Activated B cell treated with CpG ODN at 0.5 μM for 24 hours (primary cell): ENCODE data around the gene PRUNE1. TPM values are rescaled to one million over a fixed set of nuclear protein-coding genes. Genes with fewer than 3 reads are reported as not detected.

Source experiments
- ATAC-seq: fragments of 200-7000 bp; cut with Tn5 transposase; one replicate; pipeline ENCODE4 v1.10.0; 2021; ENCODE audit warnings: low read depth, mild to moderate bottlenecking, moderate library complexity
- CTCF ChIA-PET: fragments of 350-600 bp; sonication (Branson Sonifier 250); formaldehyde crosslinking; loops from one replicate; lab custom pipeline; 2021; ENCODE audit warnings: antibody characterized with exemption; lab: Charles Lee
- POLR2A ChIA-PET: fragments of 350-600 bp; sonication (Branson Sonifier 250); formaldehyde crosslinking; loops from one replicate; lab custom pipeline; 2021; ENCODE audit warnings: antibody characterized with exemption; lab: Charles Lee
- DNase-seq: peaks from one replicate; pipeline ENCODE4 v3.0.0; 2022
- H3K27ac Mint-ChIP-seq: one replicate; pipeline ENCODE4 v1.8.0; 2020; ENCODE audit warnings: mixed read lengths
- H3K27me3 Mint-ChIP-seq: one replicate; pipeline ENCODE4 v1.8.0; 2021; ENCODE audit warnings: mixed read lengths
- H3K36me3 Mint-ChIP-seq: one replicate; pipeline ENCODE4 v1.8.0; 2021; ENCODE audit warnings: low read depth, mixed read lengths
- H3K4me1 Mint-ChIP-seq: one replicate; pipeline ENCODE4 v1.8.0; 2021; ENCODE audit warnings: mixed read lengths
- H3K4me3 Mint-ChIP-seq: one replicate; pipeline ENCODE4 v1.8.0; 2020; ENCODE audit warnings: mild to moderate bottlenecking, mixed read lengths
- H3K9me3 Mint-ChIP-seq: one replicate; pipeline ENCODE4 v1.8.0; 2020; ENCODE audit warnings: mixed read lengths
- intact Hi-C: fragments of 100-400 bp; cut with micrococcal nuclease; formaldehyde crosslinking; loops from one replicate; pipeline ENCODE4 v1.15.1; 2024
- total RNA-seq: library from RNA; stranded (reverse); gene quantifications from 2 replicates; pipeline ENCODE4 v1.2.3, GENCODE V29; 2022
- TF ChIP-seq, protein P1 (sequence below): fragments of 200-600 bp; IDR thresholded peaks from one replicate; pipeline ENCODE4 v1.8.0; 2022; ENCODE audit warnings: antibody characterized with exemption, mild to moderate bottlenecking

PRUNE1 gene, protein sequence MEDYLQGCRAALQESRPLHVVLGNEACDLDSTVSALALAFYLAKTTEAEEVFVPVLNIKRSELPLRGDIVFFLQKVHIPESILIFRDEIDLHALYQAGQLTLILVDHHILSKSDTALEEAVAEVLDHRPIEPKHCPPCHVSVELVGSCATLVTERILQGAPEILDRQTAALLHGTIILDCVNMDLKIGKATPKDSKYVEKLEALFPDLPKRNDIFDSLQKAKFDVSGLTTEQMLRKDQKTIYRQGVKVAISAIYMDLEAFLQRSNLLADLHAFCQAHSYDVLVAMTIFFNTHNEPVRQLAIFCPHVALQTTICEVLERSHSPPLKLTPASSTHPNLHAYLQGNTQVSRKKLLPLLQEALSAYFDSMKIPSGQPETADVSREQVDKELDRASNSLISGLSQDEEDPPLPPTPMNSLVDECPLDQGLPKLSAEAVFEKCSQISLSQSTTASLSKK
- total RNA-seq: 12.9 and 14.2 TPM in 2 replicates

DNA sequence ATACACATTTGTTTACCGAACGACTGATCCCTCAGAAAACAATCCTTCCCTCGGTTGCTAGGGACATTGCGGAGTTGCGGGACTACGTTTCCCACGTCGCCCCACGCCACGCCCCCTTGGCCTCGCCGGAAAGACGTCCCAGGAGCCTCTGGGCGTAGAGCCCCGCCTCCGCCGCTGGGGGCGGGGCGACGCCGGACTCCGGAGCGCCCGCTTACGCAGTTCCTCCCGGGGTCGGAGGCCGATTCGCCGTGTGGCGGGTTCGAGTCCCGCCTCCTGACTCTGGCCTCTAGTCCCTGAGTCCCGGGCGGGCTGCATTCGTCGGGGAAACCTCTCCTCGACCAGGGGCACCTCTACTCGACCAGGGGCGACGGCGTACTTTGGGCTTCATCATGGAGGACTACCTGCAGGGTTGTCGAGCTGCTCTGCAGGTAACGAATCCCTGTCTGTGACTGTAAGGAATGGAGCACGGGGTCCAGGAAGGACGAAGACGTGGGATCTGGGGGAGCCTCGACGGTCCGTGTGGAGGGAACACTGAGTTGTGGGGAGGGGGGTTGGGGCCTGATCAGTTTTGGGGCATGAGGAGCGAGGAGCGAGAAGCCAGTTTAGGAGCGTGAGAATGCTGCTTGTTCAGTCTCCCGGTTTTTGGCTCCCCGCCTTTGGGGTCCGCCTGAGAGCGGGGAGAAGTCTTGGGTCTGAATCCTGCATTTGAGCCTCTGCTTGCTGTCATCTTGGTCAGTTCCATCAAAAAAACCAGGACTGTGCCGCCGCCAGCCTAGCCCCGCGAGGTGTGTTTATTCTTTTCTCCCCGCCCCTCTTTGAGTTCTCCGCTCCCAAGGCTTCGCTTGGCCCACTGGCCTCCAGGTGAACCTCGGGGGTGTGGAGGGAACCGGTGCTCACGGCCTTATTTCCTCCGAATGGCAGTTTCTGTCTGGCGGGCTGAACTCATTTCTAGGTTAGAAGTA, at the start of gene PRUNE1:
PRUNE1 (plus strand) TSS at position 206 of the 962 bp plus-strand sequence; CDS start at position 390, 184 bp downstream.
- POLR2A ChIA-PET: interaction anchor here (0.6 kb wide), 1 partner anchor 333 kb away, joined by 4 read pairs; no protein-coding TSS in a partner anchor
- intact Hi-C loops: loop anchor here (1.0 to 10.0 kb wide), 11 partner anchors 29 to 604 kb away; partner anchors contain the start of genes ARNT, CDC42SE1, PSMD4 and SETDB1
- peak within 1 kb of the TSS; percentile 98 for H3K4me3 Mint-ChIP-seq
- no peaks in the 10 kb centered on the region for H3K27me3 Mint-ChIP-seq
- TF ChIP-seq, protein P1, sequence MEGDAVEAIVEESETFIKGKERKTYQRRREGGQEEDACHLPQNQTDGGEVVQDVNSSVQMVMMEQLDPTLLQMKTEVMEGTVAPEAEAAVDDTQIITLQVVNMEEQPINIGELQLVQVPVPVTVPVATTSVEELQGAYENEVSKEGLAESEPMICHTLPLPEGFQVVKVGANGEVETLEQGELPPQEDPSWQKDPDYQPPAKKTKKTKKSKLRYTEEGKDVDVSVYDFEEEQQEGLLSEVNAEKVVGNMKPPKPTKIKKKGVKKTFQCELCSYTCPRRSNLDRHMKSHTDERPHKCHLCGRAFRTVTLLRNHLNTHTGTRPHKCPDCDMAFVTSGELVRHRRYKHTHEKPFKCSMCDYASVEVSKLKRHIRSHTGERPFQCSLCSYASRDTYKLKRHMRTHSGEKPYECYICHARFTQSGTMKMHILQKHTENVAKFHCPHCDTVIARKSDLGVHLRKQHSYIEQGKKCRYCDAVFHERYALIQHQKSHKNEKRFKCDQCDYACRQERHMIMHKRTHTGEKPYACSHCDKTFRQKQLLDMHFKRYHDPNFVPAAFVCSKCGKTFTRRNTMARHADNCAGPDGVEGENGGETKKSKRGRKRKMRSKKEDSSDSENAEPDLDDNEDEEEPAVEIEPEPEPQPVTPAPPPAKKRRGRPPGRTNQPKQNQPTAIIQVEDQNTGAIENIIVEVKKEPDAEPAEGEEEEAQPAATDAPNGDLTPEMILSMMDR: no peak
- CTCF ChIA-PET: no interaction called here
- H3K4me1 Mint-ChIP-seq: peaks cover 67% of the 10 kb centered on the region
- peak within 1 kb of the TSS; percentile 93 for H3K27ac Mint-ChIP-seq
- ATAC-seq: peak; percentile 94
- H3K9me3 Mint-ChIP-seq: no peaks in the 10 kb centered on the region
- DNase-seq: peak; percentile 91
- peaks cover 16% of the 10 kb centered on the region for H3K36me3 Mint-ChIP-seq

GRCh38 chr1:150960646-150961045, 47.6 kb upstream of the PRUNE1 start:
- Mint-ChIP-seq H3K4me1 (no peaks in the 10 kb centered on the region), H3K27me3 (no peaks in the 10 kb centered on the region), H3K9me3 (no peaks in the 10 kb centered on the region), H3K4me3 (no peak overlapping the region), H3K27ac (no peak overlapping the region), H3K36me3 (peaks cover 83% of the 10 kb centered on the region)
- TF ChIP-seq, protein P1: no peak
- intact Hi-C loops: no loop called here
- no peak for DNase-seq
- POLR2A ChIA-PET: interaction anchor here (0.7 kb wide), 1 partner anchor 11 kb away, joined by 3 read pairs; no protein-coding TSS in a partner anchor
- CTCF ChIA-PET: no interaction called here
- ATAC-seq: no peak

DNA sequence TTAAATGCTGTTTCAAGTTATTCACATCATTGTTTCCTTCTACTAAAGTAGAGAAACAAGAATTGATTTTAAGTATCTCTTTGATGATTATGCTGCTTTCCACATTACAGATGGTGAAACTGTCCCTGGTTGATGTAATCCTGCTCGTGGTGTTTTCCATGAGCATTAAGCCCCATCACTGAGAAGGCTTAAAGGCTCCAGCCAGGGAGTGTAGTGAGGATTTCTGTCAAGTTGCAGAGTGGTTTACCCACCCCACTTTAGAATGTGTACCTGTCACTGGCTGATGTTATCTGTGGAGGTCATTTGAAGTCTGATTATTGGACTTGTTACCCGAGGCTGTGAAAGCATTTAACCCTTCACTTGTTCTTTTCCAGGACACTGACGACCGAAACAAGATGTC, 46.5 kb upstream of the PRUNE1 start:
- H3K27me3 Mint-ChIP-seq: no peaks in the 10 kb centered on the region
- CTCF ChIA-PET: no interaction called here
- ATAC-seq (no peak), DNase-seq (no peak)
- H3K4me1 Mint-ChIP-seq: no peaks in the 10 kb centered on the region
- peaks cover 88% of the 10 kb centered on the region for H3K36me3 Mint-ChIP-seq
- TF ChIP-seq, protein P1: no peak
- H3K27ac Mint-ChIP-seq: no peak overlapping the region
- H3K4me3 Mint-ChIP-seq: no peak overlapping the region
- H3K9me3 Mint-ChIP-seq: no peaks in the 10 kb centered on the region
- POLR2A ChIA-PET: interaction anchor here (1.9 kb wide), 1 partner anchor 12 kb away, joined by 6 read pairs; no protein-coding TSS in a partner anchor
- intact Hi-C loops: no loop called here

DNA sequence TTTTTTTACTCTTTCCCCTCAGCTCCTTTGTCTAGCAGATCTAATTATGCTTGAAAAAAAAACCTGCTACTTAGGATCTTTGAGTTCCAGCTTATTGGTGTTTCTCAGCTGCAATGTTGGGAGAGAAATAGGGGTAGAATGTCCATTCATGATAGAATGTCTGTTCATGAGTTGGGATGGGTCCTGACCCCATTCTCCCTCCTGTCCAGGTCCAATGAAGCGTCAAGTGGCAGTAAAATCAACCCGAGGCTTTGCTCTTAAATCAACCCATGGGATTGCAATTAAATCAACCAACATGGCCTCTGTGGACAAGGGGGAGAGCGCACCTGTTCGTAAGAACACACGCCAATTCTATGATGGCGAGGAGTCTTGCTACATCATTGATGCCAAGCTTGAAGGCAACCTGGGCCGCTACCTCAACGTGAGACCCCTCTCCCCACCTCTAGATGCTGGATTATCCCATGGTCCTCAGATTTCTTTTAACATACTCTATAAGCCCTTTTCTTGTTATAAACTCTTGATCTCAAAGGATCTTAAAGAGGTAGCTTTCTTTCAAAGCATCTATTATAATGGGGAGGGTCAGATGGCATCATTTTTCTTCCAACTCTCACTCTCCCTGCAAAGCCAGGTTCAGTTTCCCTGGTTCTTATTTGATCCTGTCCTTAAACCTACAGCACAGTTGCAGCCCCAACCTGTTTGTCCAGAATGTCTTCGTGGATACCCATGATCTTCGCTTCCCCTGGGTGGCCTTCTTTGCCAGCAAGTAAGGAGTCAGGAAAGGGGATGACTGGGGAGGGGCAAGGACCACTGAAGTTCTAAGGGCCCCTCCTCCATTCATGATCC, 44.7 kb upstream of the PRUNE1 start:
- no peak overlapping the region for H3K4me3 Mint-ChIP-seq
- TF ChIP-seq, protein P1: no peak
- H3K4me1 Mint-ChIP-seq: no peaks in the 10 kb centered on the region
- H3K36me3 Mint-ChIP-seq: peaks cover 93% of the 10 kb centered on the region
- H3K27me3 Mint-ChIP-seq: no peaks in the 10 kb centered on the region
- no peak for DNase-seq
- intact Hi-C loops: no loop called here
- ChIA-PET POLR2A (interaction anchor here (1.9 kb wide), 1 partner anchor 10 kb away, joined by 6 read pairs; no protein-coding TSS in a partner anchor), CTCF (interaction anchor here (0.7 to 0.9 kb wide), 2 partner anchors 41 to 61 kb away, joined by 3 to 4 read pairs; no protein-coding TSS in a partner anchor)
- H3K27ac Mint-ChIP-seq: no peak overlapping the region
- no peak for ATAC-seq
- H3K9me3 Mint-ChIP-seq: no peaks in the 10 kb centered on the region
